ENCODE measurements around the gene KLHL29. TPM values are rescaled to one million over a fixed set of nuclear protein-coding genes. Genes with fewer than 3 reads are reported as not detected.

Gene KLHL29
- total RNA-seq, 4 donors from 2014 or later = 2.2 to 3.3 (median 2.7) TPM

DNA sequence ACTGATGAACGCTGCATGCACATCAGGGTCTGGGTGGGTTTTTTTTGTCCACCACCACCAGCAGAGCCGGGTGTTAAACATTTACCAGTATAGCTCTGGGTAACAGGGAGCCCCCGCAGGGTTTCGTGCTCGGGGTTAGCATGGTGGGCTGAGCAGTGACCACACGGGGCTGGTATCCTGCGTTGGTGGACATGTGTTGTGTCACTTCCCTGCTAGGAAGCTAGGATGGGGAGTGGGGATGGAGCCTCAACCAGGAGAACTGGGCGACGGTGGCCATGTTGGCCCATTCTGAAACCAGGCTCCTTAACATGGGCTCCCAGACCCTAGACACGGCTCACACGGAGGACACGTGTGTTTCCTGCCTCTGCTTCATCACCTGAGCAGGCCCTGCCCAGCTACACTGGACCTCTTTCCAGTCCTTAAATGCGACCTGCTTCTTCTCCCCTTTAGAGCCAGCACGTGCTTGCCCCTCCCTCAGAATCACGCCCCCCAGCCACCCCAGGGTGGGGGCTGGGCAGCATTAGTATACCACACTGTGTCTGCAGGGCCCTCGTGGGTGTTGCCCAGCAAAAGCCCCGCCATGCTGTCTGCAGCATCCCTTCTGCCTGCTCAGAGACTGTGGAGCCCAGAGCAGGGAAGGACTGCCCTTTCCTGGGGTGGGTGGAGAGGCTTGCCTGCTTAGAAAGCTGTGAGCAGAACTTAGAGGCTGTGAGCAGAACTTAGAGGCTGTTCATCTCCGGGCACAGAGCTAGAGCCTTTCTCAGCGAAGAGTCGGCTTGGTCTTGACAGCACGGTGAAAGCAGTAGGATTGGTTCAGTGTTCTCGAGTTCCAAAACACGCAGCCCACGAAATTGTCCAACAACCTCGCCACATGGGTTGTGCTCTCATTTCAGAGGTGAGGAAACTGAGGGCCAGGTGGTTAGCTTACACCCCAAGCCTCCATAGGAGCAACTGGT lies 142.1 kb downstream of the KLHL29 start:
- 91 to 96% methylated on average over 23 to 25 of the region's 25 CpGs for WGBS, 2 donors
- no peak for DNase-seq
- no peaks in the 10 kb centered on the region for H3K9me3 ChIP-seq
- H3K27ac ChIP-seq = no peak overlapping the region
- no peaks in the 10 kb centered on the region for H3K36me3 ChIP-seq
- no peaks in the 10 kb centered on the region for H3K27me3 ChIP-seq
- TF ChIP-seq, protein P1, sequence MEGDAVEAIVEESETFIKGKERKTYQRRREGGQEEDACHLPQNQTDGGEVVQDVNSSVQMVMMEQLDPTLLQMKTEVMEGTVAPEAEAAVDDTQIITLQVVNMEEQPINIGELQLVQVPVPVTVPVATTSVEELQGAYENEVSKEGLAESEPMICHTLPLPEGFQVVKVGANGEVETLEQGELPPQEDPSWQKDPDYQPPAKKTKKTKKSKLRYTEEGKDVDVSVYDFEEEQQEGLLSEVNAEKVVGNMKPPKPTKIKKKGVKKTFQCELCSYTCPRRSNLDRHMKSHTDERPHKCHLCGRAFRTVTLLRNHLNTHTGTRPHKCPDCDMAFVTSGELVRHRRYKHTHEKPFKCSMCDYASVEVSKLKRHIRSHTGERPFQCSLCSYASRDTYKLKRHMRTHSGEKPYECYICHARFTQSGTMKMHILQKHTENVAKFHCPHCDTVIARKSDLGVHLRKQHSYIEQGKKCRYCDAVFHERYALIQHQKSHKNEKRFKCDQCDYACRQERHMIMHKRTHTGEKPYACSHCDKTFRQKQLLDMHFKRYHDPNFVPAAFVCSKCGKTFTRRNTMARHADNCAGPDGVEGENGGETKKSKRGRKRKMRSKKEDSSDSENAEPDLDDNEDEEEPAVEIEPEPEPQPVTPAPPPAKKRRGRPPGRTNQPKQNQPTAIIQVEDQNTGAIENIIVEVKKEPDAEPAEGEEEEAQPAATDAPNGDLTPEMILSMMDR (IDR thresholded peaks at IDR 0.05) = no peak
- no peak for TF ChIP-seq POLR2A (IDR thresholded peaks at IDR 0.05)
- no peak overlapping the region for H3K4me3 ChIP-seq (replicated peaks in 1 of 3)
- intact Hi-C loops (cut with DNase I) = no loop called here
- H3K4me1 ChIP-seq = peaks cover 5 to 16% of the 10 kb centered on the region in 2 donors

DNA sequence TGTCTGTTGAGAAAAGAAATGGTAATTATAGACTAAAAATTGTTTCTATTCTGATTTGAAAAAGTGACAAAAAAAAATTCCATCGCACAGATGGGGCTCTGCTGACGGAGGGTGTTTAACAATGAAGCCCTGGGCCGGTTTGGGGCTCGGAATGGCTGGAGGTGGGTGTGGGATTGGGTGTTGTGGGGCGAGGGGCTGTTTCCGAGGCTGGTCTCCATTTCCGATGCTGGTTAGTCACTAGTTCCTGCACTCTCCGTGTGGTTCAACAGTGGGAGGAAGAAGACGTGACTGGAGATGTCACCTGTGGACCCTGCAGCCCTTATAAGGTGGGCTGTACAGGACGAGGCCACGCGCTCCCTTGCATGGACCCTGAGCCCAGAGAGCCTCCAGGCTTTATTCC lies 143.2 kb downstream of the KLHL29 start:
- no peaks in the 10 kb centered on the region for H3K36me3 ChIP-seq
- TF ChIP-seq, protein P1 (IDR thresholded peaks at IDR 0.05) = no peak
- no peak for TF ChIP-seq POLR2A (IDR thresholded peaks at IDR 0.05)
- H3K4me3 ChIP-seq (replicated peaks in 1 of 3) = no peak overlapping the region
- no peak for DNase-seq
- H3K27ac ChIP-seq = no peak overlapping the region
- 93 to 96% methylated on average over 12 of the region's 12 CpGs for WGBS, 2 donors
- peaks cover 5 to 16% of the 10 kb centered on the region in 2 donors for H3K4me1 ChIP-seq
- H3K27me3 ChIP-seq = no peaks in the 10 kb centered on the region
- no peaks in the 10 kb centered on the region for H3K9me3 ChIP-seq
- intact Hi-C loops (cut with DNase I) = no loop called here

DNA sequence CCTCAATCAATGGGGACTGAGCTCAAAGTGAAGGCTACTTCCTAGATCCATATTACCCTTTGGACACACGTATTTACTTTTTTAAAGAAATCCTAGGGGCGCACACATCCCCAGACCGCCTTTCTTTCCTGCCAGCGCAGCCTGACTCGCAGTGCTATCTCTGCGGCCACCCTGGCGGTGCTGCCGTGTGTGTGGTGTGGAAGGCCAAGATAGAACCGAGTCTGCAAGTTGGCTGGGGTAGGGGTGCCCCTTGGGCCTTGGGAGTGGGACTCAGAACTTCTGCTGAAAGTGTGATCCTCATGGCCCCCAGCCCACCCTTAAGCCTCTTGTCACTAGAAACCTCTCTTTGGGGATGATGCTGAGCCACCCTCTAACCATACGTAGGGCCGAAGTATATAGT lies 143.7 kb downstream of the KLHL29 start:
- Histone ChIP-seq H3K27me3 (no peaks in the 10 kb centered on the region), H3K9me3 (no peaks in the 10 kb centered on the region), H3K4me3 (replicated peaks in 1 of 3) (no peak overlapping the region), H3K4me1 (peaks cover 5 to 12% of the 10 kb centered on the region in 2 donors), H3K27ac (no peak overlapping the region), H3K36me3 (no peaks in the 10 kb centered on the region)
- WGBS, 2 donors = 97 to 98% methylated on average over 11 of the region's 11 CpGs
- TF ChIP-seq POLR2A (IDR thresholded peaks at IDR 0.05) = no peak
- TF ChIP-seq, protein P1 (IDR thresholded peaks at IDR 0.05) = no peak
- DNase-seq = no peak
- intact Hi-C loops (cut with DNase I) = no loop called here

DNA sequence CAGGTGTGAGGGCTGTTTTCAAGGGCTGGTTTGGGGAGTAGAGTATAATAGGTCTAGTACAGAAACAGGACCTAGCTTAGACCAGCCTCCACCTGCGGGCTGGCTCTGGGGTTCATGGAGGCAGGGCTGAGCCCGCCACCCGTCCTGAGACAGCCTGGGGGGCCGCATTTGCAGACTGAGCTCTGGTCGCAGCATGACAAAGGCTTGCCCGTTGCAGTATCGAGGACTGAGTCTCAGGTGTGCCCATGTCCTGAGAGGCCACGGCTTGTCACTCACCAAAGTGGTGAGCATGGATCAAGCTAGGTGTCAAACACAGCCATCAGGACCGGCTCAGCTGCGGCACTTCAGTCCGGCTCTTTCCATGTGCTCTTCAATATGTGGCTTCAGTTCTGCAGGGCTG lies 144.7 kb downstream of the KLHL29 start:
- no peak for DNase-seq
- Histone ChIP-seq H3K27me3 (no peaks in the 10 kb centered on the region), H3K4me3 (replicated peaks in 1 of 3) (no peak overlapping the region), H3K9me3 (no peaks in the 10 kb centered on the region), H3K36me3 (no peaks in the 10 kb centered on the region), H3K4me1 (peaks cover 0 to 2% of the 10 kb centered on the region in 2 donors), H3K27ac (no peak overlapping the region)
- TF ChIP-seq POLR2A (IDR thresholded peaks at IDR 0.05) = no peak
- TF ChIP-seq, protein P1 (IDR thresholded peaks at IDR 0.05) = no peak
- 95 to 100% methylated on average over 5 to 7 of the region's 11 CpGs for WGBS, 2 donors
- intact Hi-C loops (cut with DNase I) = no loop called here

All from thyroid gland (tissue), 4 donors.